GM12892 (cell line): ENCODE results near the gene KRT15.

Experiments used
- DNase-seq: peaks from one replicate; pipeline ENCODE4 v3.0.0; 2011; ENCODE audit not compliant: insufficient read length
- FAIRE-seq: peaks from 2 replicates; lab custom pipeline; 2011; peaks lifted over from hg19 to GRCh38; lab: Jason Lieb, UNC
- POLR2A ChIP-seq: IDR thresholded peaks from 2 replicates; pipeline ENCODE4 v1.6.1; 2011; ENCODE audit warnings: low read depth, low read length, control low read depth
- POLR2AphosphoS5 ChIP-seq: IDR thresholded peaks from 2 replicates; pipeline ENCODE4 v1.6.1; 2011; ENCODE audit warnings: low read depth, low read length, control low read depth
- TAF1 ChIP-seq: IDR thresholded peaks from 2 replicates; pipeline ENCODE4 v1.6.1; 2011; ENCODE audit warnings: low read depth, mild to moderate bottlenecking, control low read depth, low read length, borderline replicate concordance

KRT15 gene

DNA sequence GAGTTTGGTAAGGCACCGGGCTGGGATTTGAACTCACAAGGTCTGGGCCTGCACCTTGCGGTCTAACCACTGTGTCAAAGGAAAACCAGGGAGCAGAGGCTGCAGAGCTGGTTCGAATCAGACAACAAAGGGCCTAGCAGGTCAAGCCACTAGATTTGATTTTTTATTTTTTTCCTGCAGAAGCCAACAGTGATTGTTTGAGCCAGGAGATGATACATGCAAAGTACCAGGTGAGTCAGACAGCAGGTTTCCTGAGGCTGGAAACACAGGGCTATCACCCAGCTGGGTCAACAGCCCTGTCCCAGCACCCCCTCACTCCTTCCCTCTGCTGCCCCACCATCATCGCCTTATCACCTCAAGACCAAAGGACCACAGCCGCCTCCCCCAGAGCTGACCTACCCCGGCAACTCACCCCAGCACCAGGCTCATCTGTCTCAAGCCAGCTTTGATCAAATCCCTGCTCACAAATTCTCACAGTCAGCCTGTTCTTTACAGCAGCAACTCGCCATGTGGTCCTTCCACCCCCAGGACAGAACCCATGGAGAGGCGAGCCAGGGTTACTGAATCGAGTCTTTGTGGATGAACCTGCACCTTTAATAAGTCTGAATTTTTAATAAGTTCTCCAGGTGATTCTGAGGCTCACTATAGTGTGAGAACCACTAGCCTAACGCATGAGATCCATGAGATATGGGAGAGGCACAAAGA is 22.4 kb upstream of the KRT15 start:
- FAIRE-seq: no peak
- no peak for DNase-seq
- no peak for TF ChIP-seq POLR2A
- TF ChIP-seq POLR2AphosphoS5: no peak

DNA sequence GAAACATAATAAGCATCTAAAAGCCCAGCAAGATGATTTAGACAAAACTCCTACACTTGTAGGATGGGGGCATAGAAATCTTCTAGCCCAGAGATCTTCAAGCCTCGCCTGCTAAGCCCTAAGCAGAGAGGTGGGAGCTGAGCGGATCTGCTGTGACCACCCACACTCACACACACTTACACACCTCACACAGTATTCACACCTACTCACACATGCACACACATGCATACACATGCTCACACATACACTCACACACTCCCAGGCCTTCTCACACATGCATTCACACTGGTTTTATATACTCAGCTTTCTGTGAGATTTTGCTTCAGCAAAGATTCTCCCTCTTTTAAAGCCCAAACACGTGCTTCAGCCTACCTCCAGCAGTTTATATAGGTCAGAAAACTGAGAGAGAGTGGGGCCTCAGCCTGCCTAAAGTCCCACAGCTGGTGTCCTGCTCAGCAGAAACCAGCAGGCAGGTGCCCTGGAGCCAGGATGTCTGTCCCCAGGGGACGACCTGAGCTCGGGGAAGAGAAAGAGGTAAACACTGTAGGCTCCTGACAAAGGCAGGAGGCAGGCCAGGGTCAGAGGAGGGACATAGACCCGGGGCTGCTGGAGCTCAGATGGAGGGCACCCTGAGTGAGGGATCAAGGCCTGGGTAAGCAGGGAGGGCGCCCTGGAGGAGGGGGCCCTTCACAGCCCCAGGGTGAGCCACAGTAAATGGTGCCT is 21.4 kb upstream of the KRT15 start:
- no peak for TF ChIP-seq TAF1
- TF ChIP-seq POLR2A: no peak
- TF ChIP-seq POLR2AphosphoS5: no peak
- FAIRE-seq: no peak
- no peak for DNase-seq

DNA sequence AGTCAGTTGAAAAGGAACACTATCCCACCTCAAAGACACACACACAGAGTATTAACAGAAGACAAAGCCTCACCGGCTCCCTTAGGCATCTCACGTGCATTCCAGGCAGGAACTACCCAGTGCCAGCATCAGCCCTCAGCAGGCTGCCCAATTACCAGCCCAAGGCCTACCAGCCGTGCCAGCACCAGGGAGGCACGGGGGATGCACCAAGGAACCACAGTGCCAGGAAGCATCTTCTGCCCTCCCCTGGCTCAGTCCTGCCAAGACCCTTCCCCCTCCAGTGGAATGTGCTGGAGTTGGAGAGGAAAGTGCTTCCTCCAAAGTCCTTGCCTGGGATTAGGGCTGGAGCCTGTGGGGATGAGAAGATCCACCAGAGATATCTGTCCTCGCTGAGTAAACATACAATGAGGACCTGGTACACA is 20.4 kb upstream of the KRT15 start:
- TF ChIP-seq POLR2AphosphoS5: no peak
- TF ChIP-seq POLR2A: no peak
- no peak for TF ChIP-seq TAF1
- FAIRE-seq: no peak
- no peak for DNase-seq

DNA sequence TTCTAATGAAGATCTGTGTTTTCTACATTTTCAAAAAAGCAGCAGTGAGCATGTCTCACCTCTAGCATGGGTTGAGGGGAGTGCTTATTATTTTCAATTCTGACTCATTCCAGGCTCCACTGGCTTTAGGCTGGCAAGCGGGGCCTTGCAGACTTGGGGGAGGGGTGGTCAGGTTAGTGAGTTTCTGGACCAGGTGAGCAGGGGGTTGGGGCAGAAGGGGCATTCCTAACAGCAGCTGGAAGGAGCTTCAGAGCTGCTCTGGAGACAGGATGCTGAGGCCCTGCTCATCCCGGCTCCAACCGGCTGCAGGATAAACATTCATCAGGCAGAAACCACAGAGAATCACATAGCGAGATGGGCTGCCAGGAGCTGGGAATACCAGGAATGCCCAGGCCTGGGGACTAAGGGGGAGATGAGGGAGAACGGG is 19.9 kb upstream of the KRT15 start:
- FAIRE-seq (no peak), DNase-seq (no peak)
- TF ChIP-seq TAF1: no peak
- TF ChIP-seq POLR2A: no peak
- no peak for TF ChIP-seq POLR2AphosphoS5

DNA sequence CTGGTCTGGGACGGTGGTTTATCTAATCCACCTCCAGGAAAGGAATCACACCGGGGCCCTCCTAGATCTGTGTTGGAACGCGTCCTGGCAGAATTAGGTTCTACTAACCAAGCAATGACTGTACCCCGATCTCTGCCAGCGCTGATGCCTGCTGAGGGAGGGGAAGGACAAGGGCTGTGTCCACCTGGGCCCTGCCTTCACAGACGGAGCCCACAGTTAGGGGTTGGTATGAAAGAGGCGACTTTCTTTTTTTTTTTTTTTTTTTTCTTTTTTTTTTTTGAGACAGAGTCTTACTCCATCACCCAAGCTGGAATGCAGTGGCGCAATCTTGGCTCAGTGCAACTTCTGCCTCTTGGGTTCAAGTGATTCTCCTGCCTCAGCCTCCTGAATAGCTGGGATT is 19.3 kb upstream of the KRT15 start:
- no peak for DNase-seq
- no peak for FAIRE-seq
- no peak for TF ChIP-seq POLR2AphosphoS5
- no peak for TF ChIP-seq TAF1
- no peak for TF ChIP-seq POLR2A

DNA sequence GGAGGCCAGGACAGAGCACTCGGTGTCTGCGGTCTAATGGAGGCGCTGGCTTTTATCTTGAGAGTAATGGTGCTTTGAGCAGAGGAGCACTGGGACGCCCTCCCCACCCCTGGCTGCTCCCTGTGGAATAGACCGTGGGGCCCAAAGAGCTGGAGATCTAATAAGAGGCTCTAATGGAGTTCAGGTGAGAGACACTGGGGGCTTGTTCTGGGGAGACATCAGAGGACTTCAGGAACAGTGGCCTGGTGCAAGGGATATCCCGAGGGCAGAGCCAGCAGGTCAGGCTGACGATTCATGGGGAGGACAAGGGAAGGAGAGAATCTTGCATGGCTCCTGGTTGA is 18.9 kb upstream of the KRT15 start:
- no peak for TF ChIP-seq POLR2A
- no peak for TF ChIP-seq TAF1
- TF ChIP-seq POLR2AphosphoS5: no peak
- FAIRE-seq: no peak
- DNase-seq: no peak

DNA sequence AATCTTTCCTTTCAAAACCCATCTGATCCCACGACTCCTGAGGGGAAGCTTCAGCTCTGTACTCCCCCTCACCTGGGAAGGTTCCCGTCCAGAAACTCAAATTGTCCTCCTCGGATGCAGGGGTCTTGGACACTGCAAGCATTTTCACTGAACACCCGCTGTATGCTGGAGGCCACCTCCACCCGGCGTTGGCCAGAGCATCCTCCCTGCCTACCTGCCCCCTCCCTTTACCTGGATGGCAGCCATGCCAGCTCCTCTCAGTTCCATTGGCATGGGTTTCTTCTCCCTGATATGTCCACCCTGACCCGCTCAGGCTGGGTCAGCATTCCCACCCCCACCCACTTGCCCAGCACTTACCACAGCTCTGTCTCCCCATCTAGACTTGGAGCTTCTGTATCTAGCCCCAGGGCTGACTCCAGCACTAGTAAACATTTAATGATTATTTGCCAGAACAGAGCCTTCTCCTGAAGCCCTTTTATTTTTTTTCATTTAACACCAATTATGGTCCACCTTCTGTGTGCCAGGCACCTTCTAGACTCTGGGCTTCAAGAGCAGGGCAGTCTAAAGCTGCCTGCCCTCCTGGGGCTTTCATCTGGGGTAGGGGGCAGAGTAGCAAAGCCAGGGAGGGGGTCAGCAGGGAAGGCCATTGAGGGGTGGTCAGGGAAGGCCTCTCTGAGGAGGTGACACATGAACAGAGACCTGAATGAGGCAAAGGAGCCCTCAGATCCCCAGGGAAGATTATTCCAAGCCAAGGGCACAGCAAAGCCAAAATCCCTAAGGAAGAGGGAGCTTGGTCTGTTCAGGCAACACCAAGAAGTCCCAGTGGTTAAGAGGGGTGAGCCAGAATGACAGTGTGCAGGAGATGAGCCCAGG is 18.3 kb upstream of the KRT15 start:
- FAIRE-seq: no peak
- no peak for DNase-seq
- TF ChIP-seq POLR2A (no peak), POLR2AphosphoS5 (no peak), TAF1 (no peak)

DNA sequence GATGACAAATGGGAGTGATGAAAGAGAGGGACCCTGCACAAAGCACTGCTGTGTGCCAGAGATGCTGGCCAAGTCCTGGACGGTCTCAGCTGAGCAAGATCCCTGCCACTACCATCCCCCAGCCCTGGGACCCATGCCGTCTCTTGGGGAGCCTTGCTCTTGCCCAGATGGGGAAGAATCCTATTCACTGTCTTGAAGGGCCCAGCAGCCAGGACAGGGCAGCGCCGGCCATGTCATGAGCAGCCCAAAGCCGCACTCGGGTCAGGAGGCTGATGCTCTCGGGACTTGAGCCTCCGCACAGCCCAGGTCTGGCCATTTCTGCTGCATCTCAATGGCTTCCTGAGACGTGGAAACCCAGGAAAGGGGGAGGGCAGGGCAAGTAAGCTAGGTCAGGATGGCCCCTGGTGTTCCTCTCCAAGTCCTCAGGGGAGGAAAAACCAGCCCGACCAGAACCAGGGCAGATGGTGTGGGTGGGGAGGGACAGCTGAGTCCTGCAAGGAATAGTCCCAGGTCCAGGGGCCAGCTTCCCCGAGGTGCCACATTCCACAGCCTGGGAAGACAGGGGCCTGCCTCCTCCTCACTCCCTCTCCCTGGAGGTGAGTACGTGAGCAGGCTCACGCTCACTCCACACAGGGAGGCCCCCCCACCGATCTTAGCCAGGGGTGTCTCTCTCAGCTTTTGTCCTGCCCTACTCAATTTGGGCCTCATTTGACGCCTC is 17.2 kb upstream of the KRT15 start:
- TF ChIP-seq POLR2AphosphoS5 (no peak), TAF1 (no peak), POLR2A (no peak)
- no peak for FAIRE-seq
- DNase-seq: no peak

DNA sequence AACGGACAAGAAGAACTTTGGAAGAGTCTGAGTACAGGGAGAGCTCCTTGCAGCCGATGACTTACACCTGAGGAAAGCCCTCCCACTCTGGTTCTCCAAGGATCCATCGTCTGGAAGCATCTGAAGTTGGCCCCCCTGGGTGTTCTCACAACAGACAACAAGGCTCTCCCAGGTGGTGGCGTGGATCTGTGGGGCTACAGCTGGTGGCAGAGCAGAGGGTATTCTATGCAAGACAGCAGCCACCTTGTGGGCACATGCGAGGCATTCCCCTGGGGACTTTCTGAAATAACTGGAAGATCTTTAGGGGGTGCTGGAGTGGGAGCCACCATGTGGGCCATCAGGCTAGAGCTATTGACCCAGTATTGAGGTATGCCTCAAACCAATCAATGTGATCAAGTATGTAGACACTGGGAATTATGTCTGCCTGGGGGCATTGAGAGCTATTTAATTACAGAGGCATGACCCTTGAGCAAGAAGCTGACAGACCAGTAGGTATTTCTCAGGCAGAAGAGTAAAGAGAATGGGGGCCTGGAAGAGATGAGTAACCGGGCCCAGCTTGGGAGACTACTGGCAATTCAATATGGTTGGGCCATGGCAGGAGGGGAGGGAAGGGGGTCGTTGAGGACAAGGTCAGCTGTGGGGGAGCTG is 16.3 kb upstream of the KRT15 start:
- TF ChIP-seq POLR2A: no peak
- no peak for TF ChIP-seq TAF1
- no peak for TF ChIP-seq POLR2AphosphoS5
- DNase-seq (no peak), FAIRE-seq (no peak)

DNA sequence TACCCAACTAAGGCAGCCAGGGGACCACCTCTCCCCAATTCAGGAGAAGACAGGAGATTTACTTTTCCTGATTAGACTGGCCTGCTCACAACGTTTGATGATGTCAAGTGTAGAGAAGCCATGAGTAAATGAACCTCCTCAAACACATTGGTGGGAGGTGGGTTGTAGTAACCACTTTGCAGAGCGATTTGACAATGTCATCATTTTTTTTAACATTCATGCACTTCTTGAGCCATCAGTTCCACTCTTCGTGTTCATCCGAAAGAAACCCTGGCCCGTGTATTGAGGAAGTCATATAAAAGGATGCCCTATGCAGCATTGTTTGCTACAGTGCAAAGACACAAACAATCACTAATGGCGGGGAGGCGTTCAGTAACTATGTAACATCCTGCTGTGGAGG is 14.9 kb upstream of the KRT15 start:
- FAIRE-seq: no peak
- DNase-seq: no peak
- TF ChIP-seq TAF1 (no peak), POLR2AphosphoS5 (no peak), POLR2A (no peak)

DNA sequence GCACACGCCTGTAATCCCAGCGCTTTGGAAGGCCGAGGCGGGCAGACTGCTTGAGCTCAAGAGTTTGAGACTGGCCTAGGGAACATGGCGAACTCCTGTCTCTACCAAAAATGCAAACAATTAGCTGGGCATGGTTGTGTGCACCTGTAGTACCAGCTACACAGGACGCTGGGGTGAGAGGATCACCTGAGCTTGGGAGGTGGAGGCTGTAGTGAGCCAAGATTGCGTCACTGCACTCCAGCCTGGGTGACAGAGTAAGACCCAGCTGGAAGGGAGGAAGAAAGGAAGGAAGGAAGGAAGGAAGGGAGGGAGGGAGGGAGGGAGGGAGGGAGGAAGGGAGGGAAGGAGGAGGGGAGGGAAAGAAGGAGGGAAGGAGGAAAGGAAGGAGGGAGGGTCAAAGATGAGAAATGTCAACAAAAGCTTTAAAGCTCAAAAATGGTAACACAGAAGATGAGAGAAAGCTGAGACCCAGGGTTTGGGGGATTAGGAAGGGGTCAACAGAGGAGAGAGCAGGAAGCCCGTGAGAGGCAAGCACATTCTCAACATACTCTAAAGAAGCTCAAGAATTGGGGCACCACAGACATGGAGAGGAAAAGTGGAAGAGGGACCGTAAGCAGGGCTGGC is 14.4 kb upstream of the KRT15 start:
- FAIRE-seq (no peak), DNase-seq (no peak)
- TF ChIP-seq POLR2AphosphoS5: no peak
- TF ChIP-seq TAF1: no peak
- no peak for TF ChIP-seq POLR2A
